ENCODE measurements around the gene CAMK2D. TPM values are rescaled to one million over a fixed set of nuclear protein-coding genes. Genes with fewer than 3 reads are reported as not detected.

Gene CAMK2D
- polyA plus RNA-seq, 2 of the 4 experiments (the other 2 are of a cell fraction), result 19.1 to 59.9 TPM

GRCh38 chr4:113747949-113748348, 13.6 kb downstream of the CAMK2D start:
- CTCF ChIA-PET, result no interaction called here

GRCh38 chr4:113745711-113746110, 15.8 kb downstream of the CAMK2D start:
- no peak overlapping the region for H3K27ac ChIP-seq
- WGBS (ENCODE audit: missing lambda C conversion rate), result 82% methylated on average over 2 of the region's 2 CpGs
- no peak overlapping the region for H3K4me3 ChIP-seq
- no peak for ATAC-seq
- H3K4me1 ChIP-seq, result peaks cover 5% of the 10 kb centered on the region; the same call in 2 of the 3 replicates
- no peaks in the 10 kb centered on the region for H3K9me3 ChIP-seq
- H3K4me2 ChIP-seq, result no peak overlapping the region
- no peak for TF ChIP-seq RARB (CRISPR knock-in tag; IDR thresholded peaks at IDR 0.05)
- TF ChIP-seq MAX (IDR thresholded peaks at IDR 0.05), result no peak
- TF ChIP-seq NFE2L2 (conservative IDR thresholded peaks at IDR 0.05; ENCODE audit: low read length), result no peak
- TF ChIP-seq HEYL (CRISPR knock-in tag; IDR thresholded peaks at IDR 0.05), result no peak
- TF ChIP-seq HES2 (IDR thresholded peaks at IDR 0.05), result no peak
- TF ChIP-seq HOXB5 (CRISPR knock-in tag; IDR thresholded peaks at IDR 0.05), result no peak
- CTCF ChIA-PET, result no interaction called here
- POLR2A ChIA-PET, result interaction anchor here (0.7 kb wide), 1 partner anchor 16 kb away, joined by 3 read pairs; no protein-coding TSS in a partner anchor
- no peak for FAIRE-seq
- no peak for DNase-seq (ENCODE audit: low read depth in 1 of 2, low spot score in 1 of 2)

More at GRCh38 chr4:113747949-113748348, 13.6 kb downstream of the CAMK2D start:
- ATAC-seq (no peak), DNase-seq (ENCODE audit: low read depth in 1 of 2, low spot score in 1 of 2) (no peak), FAIRE-seq (no peak)
- Histone ChIP-seq H3K4me3 (no peak overlapping the region), H3K9me3 (no peaks in the 10 kb centered on the region), H3K27ac (no peak overlapping the region), H3K4me2 (no peak overlapping the region), H3K4me1 (no peaks in the 10 kb centered on the region; the same call in 2 of the 3 replicates)
- POLR2A ChIA-PET, result no interaction called here
- 95% methylated on average over 3 of the region's 3 CpGs for WGBS (ENCODE audit: missing lambda C conversion rate)
- TF ChIP-seq JUN (IDR thresholded peaks at IDR 0.05) (no peak), ELK1 (IDR thresholded peaks at IDR 0.05; ENCODE audit: low read depth, low read length) (no peak), CTCF (IDR thresholded peaks at IDR 0.05) (no peak), SMC3 (IDR thresholded peaks at IDR 0.05) (no peak), SREBF2 (IDR thresholded peaks at IDR 0.05) (no peak), BCL3 (IDR thresholded peaks at IDR 0.05) (no peak), EHMT2 (IDR thresholded peaks at IDR 0.05; ENCODE audit: low read depth) (no peak), NR3C1 (IDR thresholded peaks at IDR 0.05) (no peak), GATA3 (IDR thresholded peaks at IDR 0.05; ENCODE audit: borderline replicate concordance) (no peak), ZC3H11A (IDR thresholded peaks at IDR 0.05) (no peak), CHD2 (IDR thresholded peaks at IDR 0.05; ENCODE audit: low read length, partially characterized antibody) (no peak), RNF2 (IDR thresholded peaks at IDR 0.05; ENCODE audit: borderline replicate concordance, low read depth) (no peak)

- no peak overlapping the region for H3K4me3 ChIP-seq
- WGBS (ENCODE audit: missing lambda C conversion rate), result 94% methylated on average over 4 of the region's 4 CpGs
- H3K27ac ChIP-seq, result no peak overlapping the region
- FAIRE-seq (no peak), ATAC-seq (no peak), DNase-seq (ENCODE audit: low read depth in 1 of 2, low spot score in 1 of 2) (no peak)
- H3K4me1 ChIP-seq, result peaks cover 5% of the 10 kb centered on the region; the same call in 2 of the 3 replicates
- no peak overlapping the region for H3K4me2 ChIP-seq
- POLR2A ChIA-PET, result no interaction called here
- CTCF ChIA-PET, result interaction anchor here (1.6 kb wide), 1 partner anchor 197 kb away, joined by 3 read pairs; no protein-coding TSS in a partner anchor
- H3K9me3 ChIP-seq, result no peaks in the 10 kb centered on the region
- no peak for TF ChIP-seq CHD2 (IDR thresholded peaks at IDR 0.05; ENCODE audit: low read length, partially characterized antibody)
- TF ChIP-seq FOSL2 (IDR thresholded peaks at IDR 0.05), result no peak
- TF ChIP-seq FOSL2 (CRISPR knock-in tag; IDR thresholded peaks at IDR 0.05), result no peak
- TF ChIP-seq MAZ (IDR thresholded peaks at IDR 0.05; ENCODE audit: borderline replicate concordance, low read depth, low read length), result no peak
- no peak for TF ChIP-seq HOXA7 (CRISPR knock-in tag; IDR thresholded peaks at IDR 0.05)
- TF ChIP-seq HMGXB4 (CRISPR knock-in tag; IDR thresholded peaks at IDR 0.05; ENCODE audit: borderline replicate concordance), result no peak
- TF ChIP-seq RFX5 (IDR thresholded peaks at IDR 0.05), result no peak
- TF ChIP-seq ZSCAN20 (CRISPR knock-in tag; IDR thresholded peaks at IDR 0.05), result no peak
- no peak for TF ChIP-seq NFE2L2 (conservative IDR thresholded peaks at IDR 0.05; ENCODE audit: low read length)
- TF ChIP-seq BHLHE40 (IDR thresholded peaks at IDR 0.05; ENCODE audit: low read depth, low read length), result no peak
- no peak for TF ChIP-seq KDM1A (IDR thresholded peaks at IDR 0.05; ENCODE audit: low read depth)
- TF ChIP-seq ATOH8 (CRISPR knock-in tag; IDR thresholded peaks at IDR 0.05; ENCODE audit: low read depth), result no peak
- no peak for TF ChIP-seq RNF2 (IDR thresholded peaks at IDR 0.05; ENCODE audit: borderline replicate concordance, low read depth)
These were observed 16.8 kb downstream of the CAMK2D start for GRCh38 chr4:113744667-113745240.

Data from A549 (cell line).